SK-N-MC (cell line): ENCODE results near the gene MRPL11.

ENCODE experiments used
- FOXP2 ChIP-seq: optimal IDR thresholded peaks from 2 replicates; pipeline ENCODE3; 2011; ENCODE audit warnings: mild to moderate bottlenecking, moderate library complexity; ENCODE audit not compliant: insufficient read depth; ENCODE audit errors: extremely low read length, control extremely low read depth
- POLR2AphosphoS5 ChIP-seq: IDR thresholded peaks from 2 replicates; pipeline ENCODE4 v1.6.1; 2012; ENCODE audit warnings: mild to moderate bottlenecking, low read depth, low read length, borderline replicate concordance

DNA sequence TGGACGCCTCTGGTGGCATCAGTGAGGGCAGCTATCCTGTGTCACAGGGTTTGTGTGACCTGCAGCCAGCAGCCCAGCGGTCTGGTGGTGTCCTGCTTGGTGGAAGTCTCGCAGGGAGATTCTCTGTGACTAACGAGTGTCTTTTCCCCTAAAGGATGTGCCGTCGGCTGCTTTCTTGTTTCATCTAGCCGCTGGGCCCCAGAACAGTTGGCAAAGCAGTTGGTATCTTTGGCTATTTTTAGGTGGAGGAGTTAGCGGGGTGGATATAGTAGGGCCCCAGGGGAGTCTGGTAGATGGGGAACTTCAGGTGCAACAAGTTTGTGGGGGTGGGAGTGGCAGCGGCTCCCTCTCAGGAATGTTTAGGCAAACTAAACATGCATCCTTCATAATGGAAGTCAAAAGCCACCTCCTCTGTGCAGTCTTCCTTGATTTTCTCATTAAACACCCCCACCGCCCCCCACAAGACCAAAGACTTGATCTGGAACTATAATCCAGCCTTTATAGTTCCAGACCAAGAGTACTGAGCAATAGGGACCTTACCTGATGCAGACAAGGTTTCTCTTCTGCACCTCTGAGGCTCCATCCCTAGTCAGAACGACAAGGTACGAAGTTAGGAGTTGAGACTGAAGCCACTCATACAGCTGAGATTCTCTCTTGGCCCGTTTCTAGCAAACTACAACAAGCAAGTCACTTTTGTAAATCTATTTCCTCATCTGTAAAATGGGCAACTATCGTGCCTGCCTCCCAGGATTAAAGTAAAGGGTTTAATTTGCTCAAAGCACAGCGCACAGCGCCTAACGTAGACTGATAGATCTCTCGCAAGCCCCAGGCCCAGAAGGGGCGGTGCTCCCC, 27.0 kb upstream of the MRPL11 start:
- TF ChIP-seq POLR2AphosphoS5 (no peak), FOXP2 (no peak)
